Left cardiac atrium (tissue), 4 donors: Measurements from ENCODE around the gene TBC1D9B. TPM values are rescaled to one million over a fixed set of nuclear protein-coding genes. Genes with fewer than 3 reads are reported as not detected.

ENCODE experiments used
- ATAC-seq, 2 donors: fragments of 200-7000 bp; cut with Tn5 transposase; one replicate each; pipeline ENCODE4 v1.9.1; 2020; ENCODE audit warnings: mild to moderate bottlenecking in 2 of 2, moderate library complexity in 2 of 2
- DNase-seq: peaks from one replicate; pipeline ENCODE4 v3.0.0-alpha.2; 2020
- intact Hi-C, 2 donors: fragments of 100-400 bp; cut with DNase I; formaldehyde crosslinking; loops; one replicate each; pipeline versions ENCODE4 v1.14.1 to v1.15.1; 2022 to 2023
- total RNA-seq, 2 donors: library from RNA; stranded (reverse); fragmentation: NEBNext Ultra II Directional; extraction: Animal tissue kit (Norgen Biotek cat#: 25700); gene quantifications; one replicate each; pipeline ENCODE4 v1.2.1, GENCODE V29; 2021
- donor health status: DM: no; HTN: yes; CAD: no.
- donor health status: DM: no; HTN: yes; CAD: no; lungs with severe emphysema.
- donor health status: DM: yes; HTN: yes; CAD: no.
- donor health status: Dilated cardiomyopathy.

Gene TBC1D9B
- total RNA-seq, 2 donors from 2014 or later = 43.5 to 53.5 TPM

GRCh38 chr5:179817890-179818745, 89.6 kb downstream of the TBC1D9B start:
- ATAC-seq = no peak
- intact Hi-C loops = no loop called here

GRCh38 chr5:179817470-179817840, 90.2 kb downstream of the TBC1D9B start:
- intact Hi-C loops = no loop called here
- DNase-seq (no peak), ATAC-seq (no peak)

More at GRCh38 chr5:179817890-179818745, 89.6 kb downstream of the TBC1D9B start:
- DNase-seq = no peak

GRCh38 chr5:179816796-179817469, 90.8 kb downstream of the TBC1D9B start:
- ATAC-seq (no peak), DNase-seq (no peak)
- intact Hi-C loops = no loop called here

- intact Hi-C loops = no loop called here
- ATAC-seq (no peak), DNase-seq (no peak)
Observed at GRCh38 chr5:179816401-179816795, 91.3 kb downstream of the TBC1D9B start.

GRCh38 chr5:179815491-179816249, 92.0 kb downstream of the TBC1D9B start:
- ATAC-seq (no peak), DNase-seq (no peak)
- intact Hi-C loops = no loop called here

- intact Hi-C loops = no loop called here
- DNase-seq (no peak), ATAC-seq (no peak)
Observed at GRCh38 chr5:179814090-179814489, 93.6 kb downstream of the TBC1D9B start.

- ATAC-seq (no peak), DNase-seq (no peak)
- intact Hi-C loops = no loop called here
Observed at GRCh38 chr5:179812997-179813607, 94.6 kb downstream of the TBC1D9B start.

- ATAC-seq (no peak), DNase-seq (no peak)
Observed at GRCh38 chr5:179812135-179812825, 95.4 kb downstream of the TBC1D9B start.

More at GRCh38 chr5:179812135-179812825, 95.4 kb downstream of the TBC1D9B start:
- intact Hi-C loops = no loop called here

Other genes with a start within 250 kb of the TBC1D9B start
- gene CBY3, start 226.9 kb downstream of the TBC1D9B start, total RNA-seq = not detected
- 100 to 1,000 TPM; 446 to 550 TPM for gene CANX, start 208.9 kb downstream of the TBC1D9B start, total RNA-seq
- gene MAML1, start 175.1 kb downstream of the TBC1D9B start, total RNA-seq = 10 to 100 TPM; 11.9 to 15.3 TPM
- gene LTC4S, start 113.9 kb downstream of the TBC1D9B start, total RNA-seq = 10 to 100 TPM; 13.9 to 16.1 TPM
- 10 to 100 TPM; 66.5 to 85.9 TPM for gene MGAT4B, start 101.0 kb downstream of the TBC1D9B start, total RNA-seq
- 100 to 1,000 TPM; 302 to 316 TPM for gene SQSTM1, start 87.0 kb downstream of the TBC1D9B start, total RNA-seq
- gene MRNIP, start 49.1 kb downstream of the TBC1D9B start, total RNA-seq = 10 to 100 TPM; 11.1 to 12.7 TPM
- gene RNF130, start 163.9 kb upstream of the TBC1D9B start, total RNA-seq = 10 to 100 TPM; 45.6 to 67.2 TPM